IMR-90 (cell line): ENCODE measurements around the gene TK1. TPM values are rescaled to one million over a fixed set of nuclear protein-coding genes. Genes with fewer than 3 reads are reported as not detected.

Experiments used
- ATAC-seq: fragments of 200-7000 bp; cut with Tn5 transposase; 2 replicates; pipeline ENCODE4 v1.9.1; 2020; ENCODE audit warnings: low read depth, mild to moderate bottlenecking, moderate library complexity
- BruUV-seq: library from RNA; stranded (reverse); fragments of 400-500 nt; replicated peaks from 2 replicates; lab custom pipeline; 2021; lab: Mats Ljungman, UMichigan
- CTCF ChIA-PET: fragments of 300-600 bp; formaldehyde crosslinking; extraction: SDS; loops from one replicate; lab custom pipeline; 2021; ENCODE audit warnings: antibody characterized with exemption; lab: Yijun Ruan, JAX
- POLR2A ChIA-PET: fragments of 300-600 bp; sonication (Branson Sonifier 250); formaldehyde crosslinking; loops from one replicate; lab custom pipeline; 2022; ENCODE audit warnings: antibody characterized with exemption; ENCODE audit not compliant: unreplicated experiment; lab: Charles Lee
- DNase-seq: peaks from one replicate; pipeline ENCODE4 v3.0.0; 2013
- H2AFZ ChIP-seq: replicated peaks from 2 replicates; pipeline ENCODE3; 2013; ENCODE audit warnings: low read length, mild to moderate bottlenecking; ENCODE audit not compliant: poor library complexity
- H2AK5ac ChIP-seq: 2 replicates; pipeline ENCODE4 v1.6.1; 2013; ENCODE audit warnings: low read depth, low read length, inconsistent platforms
- H2AK9ac ChIP-seq: replicated peaks from 2 replicates; pipeline ENCODE3; 2013; ENCODE audit warnings: mild to moderate bottlenecking, low read depth, low read length, moderate library complexity; ENCODE audit not compliant: poor library complexity
- H2BK120ac ChIP-seq: 2 replicates; pipeline ENCODE4 v1.6.1; 2013; ENCODE audit warnings: low read depth, low read length, inconsistent platforms
- H2BK15ac ChIP-seq: 3 replicates; pipeline ENCODE4 v1.6.1; 2013; ENCODE audit warnings: low read depth, low read length, inconsistent platforms
- H2BK20ac ChIP-seq: 2 replicates; pipeline ENCODE4 v1.6.1; 2013; ENCODE audit warnings: low read depth, mild to moderate bottlenecking, inconsistent platforms, low read length, moderate library complexity
- H2BK5ac ChIP-seq: 2 replicates; pipeline ENCODE4 v1.6.1; 2013; ENCODE audit warnings: mild to moderate bottlenecking, low read depth, low read length, inconsistent platforms; ENCODE audit not compliant: poor library complexity, severe bottlenecking
- H3K14ac ChIP-seq: replicated peaks from 2 replicates; pipeline ENCODE4 v1.6.1; 2013; ENCODE audit warnings: low read depth, low read length, inconsistent platforms
- H3K18ac ChIP-seq: 2 replicates; pipeline ENCODE4 v1.6.1; 2013; ENCODE audit warnings: low read depth, low read length, control low read depth
- H3K23ac ChIP-seq: 2 replicates; pipeline ENCODE4 v1.6.1; 2013; ENCODE audit warnings: low read depth, low read length, inconsistent platforms
- H3K27ac ChIP-seq: 2 replicates; pipeline ENCODE4 v1.5.1; 2013; ENCODE audit warnings: mild to moderate bottlenecking, control low read depth, low read length; ENCODE audit not compliant: insufficient read depth
- H3K27me3 ChIP-seq: 2 replicates; pipeline ENCODE4 v1.6.1; 2013; ENCODE audit warnings: low read length; ENCODE audit not compliant: control insufficient read depth, insufficient read depth
- H3K36me3 ChIP-seq: 2 replicates; pipeline ENCODE4 v1.6.1; 2013; ENCODE audit warnings: low read length, mixed read lengths; ENCODE audit not compliant: control insufficient read depth, insufficient read depth
- H3K4ac ChIP-seq: 2 replicates; pipeline ENCODE4 v1.6.1; 2013; ENCODE audit warnings: low read depth, low read length, inconsistent platforms
- H3K4me1 ChIP-seq: 2 replicates; pipeline ENCODE4 v1.6.1; 2013; ENCODE audit warnings: low read length, mixed read lengths; ENCODE audit not compliant: control insufficient read depth, insufficient read depth
- H3K4me2 ChIP-seq: 2 replicates; pipeline ENCODE4 v1.6.1; 2013; ENCODE audit warnings: low read depth, mild to moderate bottlenecking, control low read depth, low read length, moderate library complexity
- H3K4me3 ChIP-seq: 2 replicates; pipeline ENCODE4 v1.5.1; 2013; ENCODE audit warnings: low read depth, mild to moderate bottlenecking, control low read depth, low read length, moderate library complexity; ENCODE audit not compliant: insufficient read depth
- H3K56ac ChIP-seq: 2 replicates; pipeline ENCODE4 v1.6.1; 2013; ENCODE audit warnings: low read length, inconsistent platforms; ENCODE audit not compliant: insufficient read depth; ENCODE audit errors: extremely low read depth
- H3K79me1 ChIP-seq, 2 experiments: 2 replicates each; pipeline ENCODE4 v1.6.1; 2013; ENCODE audit warnings: low read length in 2 of 2, inconsistent platforms in 1 of 2, low read depth in 1 of 2
- H3K9ac ChIP-seq: 2 replicates; pipeline ENCODE4 v1.6.1; 2013; ENCODE audit warnings: low read depth, low read length, control low read depth
- H3K9me1 ChIP-seq: 2 replicates; pipeline ENCODE4 v1.6.1; 2013; ENCODE audit warnings: low read length, inconsistent platforms; ENCODE audit not compliant: insufficient read depth
- H3K9me3 ChIP-seq: 2 replicates; pipeline ENCODE4 v1.6.1; 2013; ENCODE audit warnings: low read length; ENCODE audit not compliant: control insufficient read depth, insufficient read depth
- H4K20me1 ChIP-seq: 2 replicates; pipeline ENCODE4 v1.6.1; 2013; ENCODE audit warnings: low read length, inconsistent platforms; ENCODE audit not compliant: insufficient read depth
- H4K5ac ChIP-seq: 2 replicates; pipeline ENCODE4 v1.6.1; 2013; ENCODE audit warnings: mild to moderate bottlenecking, low read depth, low read length, control low read depth
- H4K8ac ChIP-seq, 2 experiments: 2 replicates each; pipeline ENCODE4 v1.6.1; 2013; ENCODE audit warnings: low read depth in 2 of 2, low read length in 2 of 2, control low read depth in 1 of 2, inconsistent platforms in 1 of 2
- H4K91ac ChIP-seq: 2 replicates; pipeline ENCODE4 v1.6.1; 2013; ENCODE audit warnings: low read depth, low read length, inconsistent platforms; ENCODE audit not compliant: insufficient read depth
- CEBPB ChIP-seq: IDR thresholded peaks from 2 replicates; pipeline ENCODE4 v1.6.1; 2012; ENCODE audit warnings: low read depth, low read length, improper control_type of control experiment
- FOS ChIP-seq: fragments of 150-350 bp; IDR thresholded peaks from 2 replicates; pipeline ENCODE4 v1.6.1; 2016; ENCODE audit warnings: low read depth, low read length
- MAFK ChIP-seq: IDR thresholded peaks from 2 replicates; pipeline ENCODE4 v1.6.1; 2012; ENCODE audit warnings: low read depth, low read length, improper control_type of control experiment
- MXI1 ChIP-seq: IDR thresholded peaks from 2 replicates; pipeline ENCODE4 v1.6.1; 2012; ENCODE audit warnings: low read depth, mild to moderate bottlenecking, low read length, moderate library complexity, borderline replicate concordance
- NFE2L2 ChIP-seq: fragments of 150-350 bp; IDR thresholded peaks from 2 replicates; pipeline ENCODE4 v1.6.1; 2016; ENCODE audit warnings: low read depth, mild to moderate bottlenecking, low read length
- POLR2A ChIP-seq: IDR thresholded peaks from 2 replicates; pipeline ENCODE4 v1.6.1; 2012; ENCODE audit warnings: mild to moderate bottlenecking, low read depth, low read length
- RCOR1 ChIP-seq: IDR thresholded peaks from 2 replicates; pipeline ENCODE4 v1.6.1; 2012; ENCODE audit warnings: mild to moderate bottlenecking, low read length, improper control_type of control experiment; ENCODE audit not compliant: insufficient replicate concordance
- RFX5 ChIP-seq: IDR thresholded peaks from 2 replicates; pipeline ENCODE4 v1.8.0; 2012; ENCODE audit warnings: low read depth, mild to moderate bottlenecking, low read length, moderate library complexity
- SMC3 ChIP-seq: fragments of 150-350 bp; IDR thresholded peaks from 2 replicates; pipeline ENCODE4 v1.6.1; 2016; ENCODE audit warnings: low read depth, mild to moderate bottlenecking, antibody characterized with exemption, low read length, moderate library complexity
- WGBS, 2 experiments: methylation state at CpG; one replicate each; pipeline versions ENCODE4 v1.1.5 to v1.1.7; 2013; ENCODE audit warnings: missing lambda C conversion rate in 2 of 2; ENCODE audit not compliant: insufficient read length in 1 of 2; ENCODE audit errors: extremely low coverage in 2 of 2; 5-methylcytosine and 5-hydroxymethylcytosine counted together
- dilution Hi-C: fragments of 300-500 bp; cut with HindIII; formaldehyde crosslinking; loops from one replicate; pipeline ENCODE4 v1.14.3; 2018; ENCODE audit warnings: low sequenced_read_pairs; ENCODE audit not compliant: unreplicated experiment
- in situ Hi-C: fragments of 300-500 bp; cut with MboI; formaldehyde crosslinking; loops from 3 replicates; pipeline ENCODE4 v1.14.3; 2019; ENCODE audit warnings: low sequenced_read_pairs, inconsistent platforms, mixed read lengths
- intact Hi-C: fragments of 100-400 bp; cut with micrococcal nuclease; formaldehyde crosslinking; loops from 2 replicates; pipeline ENCODE4 v1.10.0; 2022
- polyA plus RNA-seq, 3 experiments: library from polyadenylated mRNA; depleted of rRNA; stranded (reverse); fragments of >200 nt; gene quantifications; 2 replicates each; pipeline ENCODE4 v1.2.3, GENCODE V29; 2012; ENCODE audit warnings: low replicate concordance in 1 of 3
- total RNA-seq: library from RNA; depleted of rRNA; stranded (reverse); fragments of >200 nt; gene quantifications from 2 replicates; pipeline ENCODE4 v1.2.3, GENCODE V29; 2012

Gene TK1
- total and polyA plus RNA-seq, 2 of the 4 experiments (the other 2 are of a cell fraction): 150 to 219 TPM

- Histone ChIP-seq H4K91ac (no peak overlapping the region), H3K27ac (no peak overlapping the region), H2BK15ac (no peak overlapping the region), H3K9me3 (no peaks in the 10 kb centered on the region), H2AK5ac (no peak overlapping the region), H3K4me2 (no peak overlapping the region), H2BK20ac (no peak overlapping the region), H3K36me3 (peaks cover 4% of the 10 kb centered on the region; the same call in 1 of the 2 replicates), H3K4ac (no peak overlapping the region), H4K5ac (no peak overlapping the region), H4K8ac (no peak overlapping the region), H3K18ac (no peak overlapping the region), H2BK120ac (no peak overlapping the region), H3K4me1 (no peaks in the 10 kb centered on the region), H3K14ac (no peak overlapping the region), H3K9me1 (no peaks in the 10 kb centered on the region), H3K23ac (no peak overlapping the region), H4K20me1 (no peaks in the 10 kb centered on the region), H3K27me3 (no peaks in the 10 kb centered on the region), H3K79me1 (no peaks in the 10 kb centered on the region; a peak in 1 of 4 replicates), H2BK5ac (no peak overlapping the region), H2AFZ (no peak overlapping the region), H3K56ac (no peak overlapping the region), H3K4me3 (no peak overlapping the region), H2AK9ac (no peak overlapping the region), H3K9ac (no peak overlapping the region)
- POLR2A ChIA-PET: no interaction called here
- intact Hi-C loops: no loop called here
- no peak for ATAC-seq
- DNase-seq: no peak
- dilution Hi-C loops: no loop called here
- CTCF ChIA-PET: no interaction called here
- 90% methylated on average over 2 of the region's 7 CpGs; no CpG with 5 or more reads in 1 of the 2 experiments for WGBS, 2 experiments
- in situ Hi-C loops: no loop called here
- TF ChIP-seq RFX5 (no peak), CEBPB (no peak), SMC3 (no peak), MXI1 (no peak), MAFK (no peak), RCOR1 (no peak), FOS (no peak), NFE2L2 (no peak), POLR2A (no peak)
- BruUV-seq: no TSS peak
Measured at GRCh38 chr17:78206298-78206697, 19.4 kb upstream of the TK1 start.
